ENCODE data around the gene SLC35G1. TPM values are rescaled to one million over a fixed set of nuclear protein-coding genes. Genes with fewer than 3 reads are reported as not detected.

Gene SLC35G1
- total and polyA plus RNA-seq, 9 donors: 2.7 to 11.1 (median 7.1) TPM

GRCh38 chr10:93874309-93875031, 19.3 kb upstream of the SLC35G1 start:
- Histone ChIP-seq H3K4me3 (no peak overlapping the region), H3K36me3 (no peaks in the 10 kb centered on the region), H3K4me1 (ENCODE audit: insufficient read depth) (no peaks in the 10 kb centered on the region), H3K27me3 (no peaks in the 10 kb centered on the region), H3K9me3 (no peaks in the 10 kb centered on the region), H3K27ac (no peak overlapping the region)
- no peak for DNase-seq
- 24 to 43% (median 26%) methylated on average over 3 of the region's 3 CpGs for WGBS, 3 donors
- intact Hi-C loops (cut with DNase I): no loop called here
- TF ChIP-seq EP300 (IDR thresholded peaks at IDR 0.05): no peak
- no peak for TF ChIP-seq POLR2A (IDR thresholded peaks at IDR 0.05)
- no peak for TF ChIP-seq CTCF (IDR thresholded peaks at IDR 0.05)

- WGBS, 3 donors: 72 to 83% (median 80%) methylated on average over 2 of the region's 2 CpGs
These were observed 18.8 kb upstream of the SLC35G1 start for GRCh38 chr10:93875032-93875358.

GRCh38 chr10:93876381-93876780, 17.4 kb upstream of the SLC35G1 start:
- TF ChIP-seq EP300 (IDR thresholded peaks at IDR 0.05) (no peak), POLR2A (IDR thresholded peaks at IDR 0.05) (no peak), CTCF (IDR thresholded peaks at IDR 0.05) (no peak)
- no peak for DNase-seq
- Histone ChIP-seq H3K4me3 (no peak overlapping the region), H3K4me1 (ENCODE audit: insufficient read depth) (no peaks in the 10 kb centered on the region), H3K9me3 (no peaks in the 10 kb centered on the region), H3K27ac (no peak overlapping the region), H3K36me3 (no peaks in the 10 kb centered on the region), H3K27me3 (no peaks in the 10 kb centered on the region)
- intact Hi-C loops (cut with DNase I): no loop called here

More at GRCh38 chr10:93875032-93875358, 18.8 kb upstream of the SLC35G1 start:
- no peaks in the 10 kb centered on the region for H3K9me3 ChIP-seq
- H3K4me3 ChIP-seq: no peak overlapping the region
- no peak overlapping the region for H3K27ac ChIP-seq
- intact Hi-C loops (cut with DNase I): no loop called here
- H3K36me3 ChIP-seq: no peaks in the 10 kb centered on the region
- no peak for DNase-seq
- TF ChIP-seq EP300 (IDR thresholded peaks at IDR 0.05) (no peak), POLR2A (IDR thresholded peaks at IDR 0.05) (no peak), CTCF (IDR thresholded peaks at IDR 0.05) (no peak)
- no peaks in the 10 kb centered on the region for H3K4me1 ChIP-seq (ENCODE audit: insufficient read depth)
- H3K27me3 ChIP-seq: no peaks in the 10 kb centered on the region

DNA sequence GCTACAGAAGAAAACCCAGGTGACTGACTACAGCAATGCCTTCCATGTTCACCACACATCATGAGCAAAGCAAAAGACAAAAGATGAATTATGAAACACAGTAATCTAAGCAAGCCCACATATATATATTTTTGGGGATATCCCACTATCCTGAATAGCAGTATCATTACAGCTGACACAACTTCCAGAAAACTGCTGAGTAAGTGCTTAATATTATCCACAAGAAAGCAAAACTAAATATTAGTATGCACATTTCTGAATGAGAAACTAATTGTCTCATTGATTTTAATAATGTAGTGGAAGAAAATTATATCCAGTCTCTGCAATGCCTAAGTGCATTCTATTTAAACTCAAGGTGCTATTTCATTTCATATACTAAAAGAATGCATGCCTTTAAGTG, 14.5 kb upstream of the SLC35G1 start:
- intact Hi-C loops (cut with DNase I): no loop called here
- H3K27me3 ChIP-seq: no peaks in the 10 kb centered on the region
- no peak for DNase-seq

More for the DNA sequence above, 14.5 kb upstream of the SLC35G1 start:
- no peak overlapping the region for H3K4me3 ChIP-seq
- no peaks in the 10 kb centered on the region for H3K4me1 ChIP-seq (ENCODE audit: insufficient read depth)
- TF ChIP-seq POLR2A (IDR thresholded peaks at IDR 0.05) (no peak), CTCF (IDR thresholded peaks at IDR 0.05) (no peak), EP300 (IDR thresholded peaks at IDR 0.05) (no peak)
- H3K27ac ChIP-seq: no peak overlapping the region
- H3K36me3 ChIP-seq: no peaks in the 10 kb centered on the region
- H3K9me3 ChIP-seq: no peaks in the 10 kb centered on the region
